ENCODE results near the gene PRDM5.

The PRDM5 gene

GRCh38 chr4:120922381-120923206, at the start of gene PRDM5:
Gene PRDM5 (minus strand): TSS chr4:120922726. CDS start chr4:120922608, 118 bp downstream.
- DNase-seq (ENCODE audit: low spot score), result peak; percentile 29

- DNase-seq (ENCODE audit: low spot score), result no peak
These were observed 49.4 kb upstream of the PRDM5 start for GRCh38 chr4:120971884-120972283.

- no peak for DNase-seq (ENCODE audit: low spot score)
These were observed 43.4 kb upstream of the PRDM5 start for GRCh38 chr4:120965938-120966337.

GRCh38 chr4:120964596-120964995, 42.1 kb upstream of the PRDM5 start:
- DNase-seq (ENCODE audit: low spot score), result no peak

- DNase-seq (ENCODE audit: low spot score), result no peak
These were observed 40.9 kb upstream of the PRDM5 start for GRCh38 chr4:120963449-120963848.

- no peak for DNase-seq (ENCODE audit: low spot score)
These were observed 38.2 kb upstream of the PRDM5 start for GRCh38 chr4:120960656-120961267.

- DNase-seq (ENCODE audit: low spot score), result no peak
These were observed 25.9 kb upstream of the PRDM5 start for GRCh38 chr4:120948382-120948781.

- no peak for DNase-seq (ENCODE audit: low spot score)
These were observed 20.2 kb upstream of the PRDM5 start for GRCh38 chr4:120942776-120943175.

- DNase-seq (ENCODE audit: low spot score), result no peak
These were observed 18.0 kb upstream of the PRDM5 start for GRCh38 chr4:120940547-120940946.

GRCh38 chr4:120939693-120940092, 17.2 kb upstream of the PRDM5 start:
- DNase-seq (ENCODE audit: low spot score), result no peak

GRCh38 chr4:120929847-120930246, 7.3 kb upstream of the PRDM5 start:
- DNase-seq (ENCODE audit: low spot score), result no peak

- no peak for DNase-seq (ENCODE audit: low spot score)
These were observed 5.4 kb upstream of the PRDM5 start for GRCh38 chr4:120927801-120928409.

- DNase-seq (ENCODE audit: low spot score), result no peak
These were observed 4.0 kb upstream of the PRDM5 start for GRCh38 chr4:120926358-120927025.

GRCh38 chr4:120924931-120925330, 2.4 kb upstream of the PRDM5 start:
- no peak for DNase-seq (ENCODE audit: low spot score)

GRCh38 chr4:120923207-120923522, 639 bp upstream of the PRDM5 start:
- no peak for DNase-seq (ENCODE audit: low spot score)

- DNase-seq (ENCODE audit: low spot score), result peak; percentile 22
These were observed 808 bp downstream of the PRDM5 start for GRCh38 chr4:120921456-120922380.

GRCh38 chr4:120920666-120921065, 1.9 kb downstream of the PRDM5 start:
- DNase-seq (ENCODE audit: low spot score), result no peak

GRCh38 chr4:120919358-120919757, 3.2 kb downstream of the PRDM5 start:
- no peak for DNase-seq (ENCODE audit: low spot score)

- DNase-seq (ENCODE audit: low spot score), result peak; percentile 31
These were observed 3.7 kb downstream of the PRDM5 start for GRCh38 chr4:120918788-120919187.

- DNase-seq (ENCODE audit: low spot score), result no peak
These were observed 4.4 kb downstream of the PRDM5 start for GRCh38 chr4:120918092-120918491.

GRCh38 chr4:120916937-120917336, 5.6 kb downstream of the PRDM5 start:
- no peak for DNase-seq (ENCODE audit: low spot score)

- DNase-seq (ENCODE audit: low spot score), result no peak
These were observed 7.2 kb downstream of the PRDM5 start for GRCh38 chr4:120915336-120915735.
